Esophagus muscularis mucosa (tissue), 4 donors: ENCODE results near the gene IFT20. TPM values are rescaled to one million over a fixed set of nuclear protein-coding genes. Genes with fewer than 3 reads are reported as not detected.

Experiments used
- DNase-seq: peaks from one replicate; pipeline ENCODE4 v3.0.0-alpha.2; 2017; ENCODE audit errors: extremely low spot score
- H3K27ac ChIP-seq, 4 donors: fragments of 200-600 bp; sonication (generic); replicated peaks in 1 of 4; 1 replicate in 3 of 4; 2 replicates in 1 of 4; pipeline ENCODE4 v1.5.1; 2016 to 2019; ENCODE audit warnings: mild to moderate bottlenecking in 1 of 4
- H3K27me3 ChIP-seq, 4 donors: fragments of 200-600 bp; sonication (generic); one replicate each; pipeline versions ENCODE4 v1.5.1 to v1.6.0; 2016 to 2019
- H3K36me3 ChIP-seq, 4 donors: fragments of 200-600 bp; sonication (generic); one replicate each; pipeline ENCODE4 v1.5.1; 2016 to 2019
- H3K4me1 ChIP-seq, 4 donors: fragments of 200-600 bp; sonication (generic); one replicate each; pipeline ENCODE4 v1.5.1; 2016 to 2019
- H3K4me3 ChIP-seq, 4 donors: fragments of 200-600 bp; sonication (generic); 1 replicate in 2 of 4; 2 replicates in 2 of 4; pipeline ENCODE4 v1.5.1; 2016 to 2019; ENCODE audit warnings: mild to moderate bottlenecking in 4 of 4, moderate library complexity in 1 of 4
- H3K9me3 ChIP-seq, 4 donors: fragments of 200-600 bp; sonication (generic); 1 replicate in 3 of 4; 2 replicates in 1 of 4; pipeline ENCODE4 v1.5.1; 2016 to 2019
- EP300 ChIP-seq: sonication (generic); formaldehyde crosslinking; IDR thresholded peaks from one replicate; pipeline ENCODE4 v1.6.1; 2017; ENCODE audit warnings: antibody characterized with exemption
- POLR2A ChIP-seq: fragments of 450-650 bp; IDR thresholded peaks from one replicate; pipeline ENCODE4 v1.6.1; 2017; ENCODE audit warnings: antibody characterized with exemption, moderate library complexity, mild to moderate bottlenecking, low read depth
- POLR2AphosphoS5 ChIP-seq, 2 donors: sonication (generic); formaldehyde crosslinking; IDR thresholded peaks; one replicate each; pipeline ENCODE4 v1.6.1; 2017; ENCODE audit warnings: antibody characterized with exemption in 2 of 2
- WGBS: methylation state at CpG from one replicate; pipeline ENCODE4 v1.1.5; 2018; 5-methylcytosine and 5-hydroxymethylcytosine counted together
- intact Hi-C: fragments of 100-400 bp; cut with DNase I; formaldehyde crosslinking; loops from one replicate; pipeline ENCODE4 v1.15.1; 2023
- total RNA-seq, 4 donors: library from RNA; depleted of rRNA; stranded (reverse); fragments of >200 nt; gene quantifications; one replicate each; pipeline versions ENCODE4 v1.1.0 to v1.2.1, GENCODE V29; 2016
- TF ChIP-seq, protein P1 (sequence below), 3 experiments: fragments of 200-600 bp in 2 of 3; fragments of 450-650 bp in 1 of 3; sonication (generic) in 2 of 3; IDR thresholded peaks; one replicate each; pipeline ENCODE4 v1.5.1; 2017 to 2019; ENCODE audit warnings: antibody characterized with exemption in 3 of 3, mild to moderate bottlenecking in 2 of 3, moderate library complexity in 1 of 3

The IFT20 gene
- total RNA-seq, 4 donors from 2014 or later, result 41.3 to 63.5 (median 47.0) TPM

DNA sequence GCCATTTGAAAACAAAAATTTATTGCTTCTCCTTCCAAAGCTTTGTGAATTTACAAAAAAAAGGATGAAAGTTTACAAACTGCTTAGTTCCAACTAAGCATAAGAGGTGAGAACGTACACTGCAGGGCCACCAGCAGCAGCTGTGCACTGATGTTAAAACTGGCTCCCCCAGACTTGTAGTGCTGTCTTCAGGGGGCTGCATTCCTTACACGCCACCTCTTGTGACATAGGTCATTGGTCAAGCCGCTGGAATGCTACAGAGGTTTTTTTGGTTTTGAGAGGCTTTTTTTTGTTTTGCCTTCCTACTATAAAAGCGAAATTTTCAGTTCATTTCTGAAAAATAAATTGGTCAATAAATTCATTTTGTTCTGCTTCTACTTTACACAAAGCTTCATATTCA is 6.9 kb downstream of the IFT20 start:
- H3K4me3 ChIP-seq, result no peak overlapping the region
- no peaks in the 10 kb centered on the region for H3K27me3 ChIP-seq
- 74% methylated on average over 4 of the region's 4 CpGs for WGBS
- peaks cover under 1 to 8% (median 4%) of the 10 kb centered on the region in 4 donors for H3K4me1 ChIP-seq
- no peaks in the 10 kb centered on the region for H3K9me3 ChIP-seq
- H3K27ac ChIP-seq, result no peak overlapping the region
- no peak for TF ChIP-seq POLR2AphosphoS5 (IDR thresholded peaks at IDR 0.05)
- TF ChIP-seq, protein P1, sequence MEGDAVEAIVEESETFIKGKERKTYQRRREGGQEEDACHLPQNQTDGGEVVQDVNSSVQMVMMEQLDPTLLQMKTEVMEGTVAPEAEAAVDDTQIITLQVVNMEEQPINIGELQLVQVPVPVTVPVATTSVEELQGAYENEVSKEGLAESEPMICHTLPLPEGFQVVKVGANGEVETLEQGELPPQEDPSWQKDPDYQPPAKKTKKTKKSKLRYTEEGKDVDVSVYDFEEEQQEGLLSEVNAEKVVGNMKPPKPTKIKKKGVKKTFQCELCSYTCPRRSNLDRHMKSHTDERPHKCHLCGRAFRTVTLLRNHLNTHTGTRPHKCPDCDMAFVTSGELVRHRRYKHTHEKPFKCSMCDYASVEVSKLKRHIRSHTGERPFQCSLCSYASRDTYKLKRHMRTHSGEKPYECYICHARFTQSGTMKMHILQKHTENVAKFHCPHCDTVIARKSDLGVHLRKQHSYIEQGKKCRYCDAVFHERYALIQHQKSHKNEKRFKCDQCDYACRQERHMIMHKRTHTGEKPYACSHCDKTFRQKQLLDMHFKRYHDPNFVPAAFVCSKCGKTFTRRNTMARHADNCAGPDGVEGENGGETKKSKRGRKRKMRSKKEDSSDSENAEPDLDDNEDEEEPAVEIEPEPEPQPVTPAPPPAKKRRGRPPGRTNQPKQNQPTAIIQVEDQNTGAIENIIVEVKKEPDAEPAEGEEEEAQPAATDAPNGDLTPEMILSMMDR (IDR thresholded peaks at IDR 0.05), result no peak
- TF ChIP-seq POLR2A, result no peak
- no peak for TF ChIP-seq EP300
- DNase-seq, result no peak
- H3K36me3 ChIP-seq, result peaks cover 32 to 64% (median 51%) of the 10 kb centered on the region in 4 donors
- intact Hi-C loops, result no loop called here

DNA sequence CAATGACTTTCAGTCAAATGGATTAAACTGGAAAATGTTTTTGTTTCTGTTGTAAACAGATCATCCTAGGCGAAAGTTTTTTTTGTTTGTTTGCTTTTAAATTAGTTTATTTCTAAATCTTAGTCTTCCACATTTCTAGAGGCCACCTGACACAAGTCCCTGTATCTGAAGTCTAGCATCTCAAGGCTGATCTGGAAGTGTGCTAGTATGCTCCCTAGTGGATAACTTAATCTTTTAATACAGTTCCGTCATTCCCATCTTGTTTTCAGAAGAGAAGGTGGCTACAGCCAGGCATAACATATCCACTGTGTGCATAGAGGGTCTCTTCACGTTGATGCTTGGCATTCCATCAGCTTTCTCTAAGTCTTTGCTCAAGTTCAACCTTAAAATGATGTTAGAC is 7.6 kb downstream of the IFT20 start:
- intact Hi-C loops, result no loop called here
- no peak for TF ChIP-seq POLR2A
- no peak for TF ChIP-seq EP300
- TF ChIP-seq, protein P1 (IDR thresholded peaks at IDR 0.05), result no peak
- no peak for TF ChIP-seq POLR2AphosphoS5 (IDR thresholded peaks at IDR 0.05)
- no peak for DNase-seq
- Histone ChIP-seq H3K27me3 (no peaks in the 10 kb centered on the region), H3K4me1 (peaks cover 0 to 2% (median 0%) of the 10 kb centered on the region in 4 donors), H3K36me3 (peaks cover 32 to 64% (median 51%) of the 10 kb centered on the region in 4 donors), H3K9me3 (no peaks in the 10 kb centered on the region), H3K27ac (no peak overlapping the region), H3K4me3 (no peak overlapping the region)
- 61% methylated on average over 3 of the region's 3 CpGs for WGBS

DNA sequence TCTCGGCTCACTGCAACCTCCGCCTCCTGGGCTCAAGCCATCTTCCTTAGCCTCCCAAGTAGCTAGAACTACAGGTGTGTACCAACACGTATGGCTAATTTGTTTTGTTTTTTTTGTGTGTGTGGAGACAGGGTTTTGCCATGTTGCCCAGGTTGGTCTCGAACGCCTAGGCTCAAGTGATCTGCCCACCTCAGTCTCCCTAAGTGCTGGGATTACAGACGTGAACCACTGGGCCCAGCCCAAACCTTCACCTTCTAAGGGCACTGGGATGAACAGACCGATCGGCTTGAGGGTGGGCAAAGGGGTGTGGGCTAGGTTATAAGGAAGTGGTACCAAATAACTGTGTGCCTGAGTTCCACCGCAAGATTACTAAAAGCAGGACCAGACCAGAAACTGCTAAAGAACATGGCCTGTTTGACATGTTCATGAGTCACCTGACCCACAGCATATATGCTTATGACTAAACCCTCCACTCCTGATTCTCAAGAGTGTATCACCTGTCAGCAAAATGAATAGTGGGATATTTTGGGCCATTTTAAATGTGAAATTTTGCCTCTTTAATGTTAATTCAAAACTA is 8.2 kb downstream of the IFT20 start:
- H3K4me1 ChIP-seq, result no peaks in the 10 kb centered on the region
- no peak for DNase-seq
- no peak for TF ChIP-seq POLR2A
- TF ChIP-seq, protein P1 (IDR thresholded peaks at IDR 0.05), result no peak
- TF ChIP-seq EP300, result no peak
- no peak for TF ChIP-seq POLR2AphosphoS5 (IDR thresholded peaks at IDR 0.05)
- no peaks in the 10 kb centered on the region for H3K27me3 ChIP-seq
- WGBS, result 89% methylated on average over 9 of the region's 9 CpGs
- H3K4me3 ChIP-seq, result no peak overlapping the region
- intact Hi-C loops, result no loop called here
- no peaks in the 10 kb centered on the region for H3K9me3 ChIP-seq
- H3K27ac ChIP-seq, result no peak overlapping the region
- H3K36me3 ChIP-seq, result peaks cover 32 to 62% (median 50%) of the 10 kb centered on the region in 4 donors

DNA sequence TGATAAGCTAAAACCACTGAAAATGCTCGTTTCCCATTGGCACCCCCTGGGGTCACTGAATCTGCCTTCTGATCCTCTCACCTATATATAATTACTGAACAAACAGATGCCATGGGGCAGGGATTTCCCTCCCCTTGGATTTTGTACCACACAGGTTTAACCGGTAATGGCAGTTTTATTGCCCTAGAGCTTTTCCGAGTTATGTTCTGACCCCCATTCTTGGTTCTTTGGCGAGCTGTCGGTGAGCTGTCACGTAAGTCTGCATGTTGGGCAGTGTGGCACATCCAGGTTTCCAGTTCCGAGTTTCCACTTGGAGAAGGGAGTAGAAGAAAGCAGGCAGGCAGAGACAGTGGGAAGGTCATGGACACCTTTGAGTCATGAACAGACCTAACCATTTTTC is 9.2 kb downstream of the IFT20 start:
- Histone ChIP-seq H3K27ac (no peak overlapping the region), H3K27me3 (no peaks in the 10 kb centered on the region), H3K4me3 (no peak overlapping the region), H3K9me3 (no peaks in the 10 kb centered on the region), H3K36me3 (peaks cover 24 to 52% (median 40%) of the 10 kb centered on the region in 4 donors), H3K4me1 (no peaks in the 10 kb centered on the region)
- no peak for TF ChIP-seq POLR2A
- no peak for TF ChIP-seq EP300
- TF ChIP-seq POLR2AphosphoS5 (IDR thresholded peaks at IDR 0.05), result no peak
- TF ChIP-seq, protein P1 (IDR thresholded peaks at IDR 0.05), result no peak
- intact Hi-C loops, result no loop called here
- 95% methylated on average over 7 of the region's 7 CpGs for WGBS
- DNase-seq, result no peak

DNA sequence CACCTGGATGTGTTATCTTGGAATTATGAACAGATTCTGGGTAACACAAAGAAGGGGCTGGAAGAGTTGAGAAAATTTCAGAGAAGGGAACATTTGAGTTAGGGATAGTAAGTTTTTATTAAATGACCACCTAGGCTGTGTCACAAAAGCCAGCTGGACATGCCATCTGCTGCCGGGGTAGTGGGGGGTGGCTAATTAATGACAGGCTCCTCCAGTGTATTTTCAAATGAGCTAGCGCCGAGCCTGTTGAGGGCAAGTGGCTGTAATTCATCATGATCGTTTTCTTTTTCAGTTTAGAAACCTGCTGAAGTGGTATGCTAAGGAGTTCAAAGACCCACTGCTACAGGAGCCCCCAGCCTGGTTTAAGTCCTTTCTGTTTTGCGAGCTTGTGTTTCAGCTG is 10.1 kb downstream of the IFT20 start:
- H3K27ac ChIP-seq, result no peak overlapping the region
- TF ChIP-seq, protein P1 (IDR thresholded peaks at IDR 0.05), result no peak
- no peak for TF ChIP-seq POLR2AphosphoS5 (IDR thresholded peaks at IDR 0.05)
- TF ChIP-seq POLR2A, result no peak
- no peak for TF ChIP-seq EP300
- peaks cover 0 to 2% (median under 1%) of the 10 kb centered on the region in 4 donors for H3K4me1 ChIP-seq
- intact Hi-C loops, result no loop called here
- H3K27me3 ChIP-seq, result no peaks in the 10 kb centered on the region
- no peaks in the 10 kb centered on the region for H3K9me3 ChIP-seq
- no peak overlapping the region for H3K4me3 ChIP-seq
- 55% methylated on average over 5 of the region's 5 CpGs for WGBS
- peaks cover 17 to 43% (median 31%) of the 10 kb centered on the region in 4 donors for H3K36me3 ChIP-seq
- no peak for DNase-seq
